SU-DHL-6 (cell line): ENCODE measurements around the gene GXYLT1.
"Not testable (repeated sequence)": the region's sequence is repeated elsewhere in the genome, so short reads cannot be mapped to it uniquely, and the experiment has no call there.

Experiments used
- H2AFZ ChIP-seq: fragments of 200-600 bp; sonication (generic); 2 replicates; pipeline ENCODE4 v1.6.1; 2014; ENCODE audit warnings: low read depth, mild to moderate bottlenecking, moderate library complexity, mixed read lengths, antibody characterized with exemption, low read length; ENCODE audit not compliant: severe bottlenecking
- H3F3A ChIP-seq: fragments of 200-600 bp; shearing (Covaris generic); 2 replicates; pipeline ENCODE4 v1.6.0; 2016; ENCODE audit warnings: antibody characterized with exemption, mild to moderate bottlenecking; ENCODE audit not compliant: insufficient read depth
- H3K27ac ChIP-seq: fragments of 200-600 bp; sonication (generic); 2 replicates; pipeline ENCODE4 v1.5.1; 2016; ENCODE audit warnings: low read depth, mild to moderate bottlenecking, low read length, moderate library complexity, mixed read lengths
- H3K27me3 ChIP-seq: fragments of 200-600 bp; sonication (generic), shearing (Covaris generic); 2 replicates; pipeline ENCODE4 v1.6.0; 2014; ENCODE audit warnings: mild to moderate bottlenecking, low read length
- H3K36me3 ChIP-seq: fragments of 200-600 bp; sonication (generic); 2 replicates; pipeline ENCODE4 v1.6.1; 2014; ENCODE audit warnings: mild to moderate bottlenecking, low read length, mixed read lengths
- H3K4me2 ChIP-seq: fragments of 300-600, 200-600 bp; shearing (Covaris generic), sonication (generic); 2 replicates; pipeline ENCODE4 v1.6.0; 2014; ENCODE audit warnings: low read length, low read depth, mild to moderate bottlenecking; ENCODE audit not compliant: poor library complexity, severe bottlenecking
- H3K4me3 ChIP-seq: fragments of 200-600 bp; sonication (generic); 2 replicates; pipeline ENCODE4 v1.5.1; 2014; ENCODE audit warnings: antibody characterized with exemption, low read length, mild to moderate bottlenecking, mixed read lengths; ENCODE audit not compliant: insufficient read depth, poor library complexity, severe bottlenecking
- H3K79me2 ChIP-seq: fragments of 200-600 bp; sonication (generic); 2 replicates; pipeline ENCODE4 v1.6.1; 2014; ENCODE audit warnings: mild to moderate bottlenecking, low read length, moderate library complexity; ENCODE audit not compliant: insufficient read depth
- H3K9ac ChIP-seq: fragments of 200-600 bp; sonication (generic); 2 replicates; pipeline ENCODE4 v1.7.0; 2014; ENCODE audit warnings: mild to moderate bottlenecking, low read length
- H3K9me2 ChIP-seq: fragments of 200-600 bp; sonication (generic); replicated peaks from 2 replicates; pipeline ENCODE4 v1.6.1; 2014; ENCODE audit warnings: low read length; ENCODE audit not compliant: insufficient read depth
- H3K9me3 ChIP-seq: fragments of 200-600 bp; sonication (generic); 2 replicates; pipeline ENCODE4 v1.6.1; 2014; ENCODE audit warnings: low read length, mixed read lengths; ENCODE audit not compliant: insufficient read depth
- H4K20me1 ChIP-seq: fragments of 200-600 bp; sonication (generic); 2 replicates; pipeline ENCODE4 v1.6.1; 2014; ENCODE audit warnings: low read depth, mild to moderate bottlenecking, antibody characterized with exemption, low read length, moderate library complexity, mixed read lengths
- CTCF ChIP-seq: fragments of 200-600 bp; sonication (generic); IDR thresholded peaks from one replicate; pipeline ENCODE4 v1.5.1; 2017; ENCODE audit warnings: antibody characterized with exemption, mild to moderate bottlenecking, low read length, moderate library complexity; ENCODE audit not compliant: insufficient read depth, poor library complexity, severe bottlenecking
- EZH2phosphoT487 ChIP-seq: fragments of 200-600 bp; sonication (generic), shearing (Covaris generic); conservative IDR thresholded peaks from 2 replicates; pipeline ENCODE4 v1.6.1; 2018; ENCODE audit warnings: mild to moderate bottlenecking, antibody characterized with exemption, low read length, moderate library complexity, mixed read lengths

GXYLT1 gene

GRCh38 chr12:42053456-42053855, 91.2 kb downstream of the GXYLT1 start:
- H3K79me2 ChIP-seq = no peaks in the 10 kb centered on the region
- H2AFZ ChIP-seq = no peak overlapping the region
- H3K9ac ChIP-seq = no peak overlapping the region
- H3K4me3 ChIP-seq = no peak overlapping the region
- H3K9me3 ChIP-seq = no peaks in the 10 kb centered on the region
- H4K20me1 ChIP-seq = no peaks in the 10 kb centered on the region
- no peak overlapping the region for H3K4me2 ChIP-seq
- no peaks in the 10 kb centered on the region for H3K9me2 ChIP-seq
- no peak overlapping the region for H3K27ac ChIP-seq
- no peaks in the 10 kb centered on the region for H3K36me3 ChIP-seq
- TF ChIP-seq CTCF (no peak), EZH2phosphoT487 (no peak)
- no peaks in the 10 kb centered on the region for H3K27me3 ChIP-seq
- no peaks in the 10 kb centered on the region for H3F3A ChIP-seq

GRCh38 chr12:42048980-42049379, 95.7 kb downstream of the GXYLT1 start:
- H2AFZ ChIP-seq, H3F3A ChIP-seq, H3K4me3 ChIP-seq, H3K9me3 ChIP-seq, H3K27ac ChIP-seq, H3K36me3 ChIP-seq, H4K20me1 ChIP-seq, H3K9me2 ChIP-seq, H3K9ac ChIP-seq, H3K4me2 ChIP-seq, H3K79me2 ChIP-seq, H3K27me3 ChIP-seq: not testable (repeated sequence)

- Histone ChIP-seq H3K4me3 (no peak overlapping the region), H3K79me2 (no peaks in the 10 kb centered on the region), H3K27me3 (no peaks in the 10 kb centered on the region), H3K9me2 (no peaks in the 10 kb centered on the region), H3K4me2 (no peak overlapping the region), H3F3A (no peaks in the 10 kb centered on the region), H3K9me3 (no peaks in the 10 kb centered on the region), H3K9ac (no peak overlapping the region), H4K20me1 (no peaks in the 10 kb centered on the region), H2AFZ (no peak overlapping the region), H3K36me3 (no peaks in the 10 kb centered on the region), H3K27ac (no peak overlapping the region)
- no peak for TF ChIP-seq CTCF
- no peak for TF ChIP-seq EZH2phosphoT487
Observed at GRCh38 chr12:42039577-42039976, 105.1 kb downstream of the GXYLT1 start.

- no peak overlapping the region for H2AFZ ChIP-seq
- no peaks in the 10 kb centered on the region for H3K9me3 ChIP-seq
- TF ChIP-seq EZH2phosphoT487 (no peak), CTCF (no peak)
- no peaks in the 10 kb centered on the region for H3K9me2 ChIP-seq
- H3K27ac ChIP-seq = no peak overlapping the region
- H3K4me2 ChIP-seq = no peak overlapping the region
- no peaks in the 10 kb centered on the region for H4K20me1 ChIP-seq
- no peak overlapping the region for H3K9ac ChIP-seq
- H3K27me3 ChIP-seq = no peaks in the 10 kb centered on the region
- H3F3A ChIP-seq = no peaks in the 10 kb centered on the region
- no peaks in the 10 kb centered on the region for H3K79me2 ChIP-seq
- no peak overlapping the region for H3K4me3 ChIP-seq
- H3K36me3 ChIP-seq = no peaks in the 10 kb centered on the region
Observed at GRCh38 chr12:42039176-42039575, 105.5 kb downstream of the GXYLT1 start.
